Erythroblast (primary cell): Measurements from ENCODE around the gene STEAP1B.

Source experiments
- GATA1 ChIP-seq: IDR thresholded peaks from 2 replicates; pipeline ENCODE4 v1.6.1; 2011; ENCODE audit warnings: low read depth, mild to moderate bottlenecking, control low read depth, low read length, moderate library complexity
- POLR2A ChIP-seq: IDR thresholded peaks from 2 replicates; pipeline ENCODE4 v1.6.1; 2011; ENCODE audit warnings: mild to moderate bottlenecking, low read length

- no peak for TF ChIP-seq POLR2A
- no peak for TF ChIP-seq GATA1
Observed at GRCh38 chr7:22400150-22400814, 99.7 kb downstream of the STEAP1B start.
